GM12878 (cell line): Measurements from ENCODE around the gene SVOP. TPM values are rescaled to one million over a fixed set of nuclear protein-coding genes. Genes with fewer than 3 reads are reported as not detected.

Experiments
- BCL11A ChIP-seq: IDR thresholded peaks from 2 replicates; pipeline ENCODE4 v1.6.1; 2011; ENCODE audit warnings: low read depth, low read length
- EP300 ChIP-seq, 2 experiments: fragments of 150-350 bp in 1 of 2; IDR thresholded peaks; 2 replicates each; pipeline ENCODE4 v1.6.1; 2011 to 2012; ENCODE audit warnings: low read depth in 2 of 2, low read length in 2 of 2, borderline replicate concordance in 1 of 2, improper control_type of control experiment in 1 of 2, inconsistent platforms in 1 of 2; ENCODE audit not compliant: control insufficient read depth in 1 of 2
- IKZF1 ChIP-seq: fragments of 450-650 bp; conservative IDR thresholded peaks from 2 replicates; pipeline ENCODE4 v1.6.1; 2017; ENCODE audit warnings: antibody characterized with exemption, mild to moderate bottlenecking
- IKZF2 ChIP-seq, 2 experiments: fragments of 450-650 bp; IDR thresholded peaks; 2 replicates each; pipeline ENCODE4 v1.6.1; 2017; ENCODE audit warnings: mild to moderate bottlenecking in 2 of 2, moderate library complexity in 2 of 2
- IRF4 ChIP-seq: IDR thresholded peaks from 2 replicates; pipeline ENCODE4 v1.6.1; 2011; ENCODE audit warnings: low read depth, low read length
- KDM1A ChIP-seq: fragments of 200-600 bp; sonication (generic); IDR thresholded peaks from 2 replicates; pipeline ENCODE4 v1.6.1; 2016; ENCODE audit warnings: borderline replicate concordance
- MXI1 ChIP-seq: fragments of 150-350 bp; IDR thresholded peaks from 2 replicates; pipeline ENCODE4 v1.6.1; 2011; ENCODE audit warnings: low read depth, mild to moderate bottlenecking, inconsistent platforms, low read length, improper control_type of control experiment
- RUNX3 ChIP-seq: IDR thresholded peaks from 2 replicates; pipeline ENCODE4 v1.6.1; 2012; ENCODE audit warnings: low read length, inconsistent platforms
- SMARCA5 ChIP-seq: fragments of 450-650 bp; IDR thresholded peaks from 2 replicates; pipeline ENCODE4 v1.6.1; 2017; ENCODE audit warnings: mild to moderate bottlenecking
- SPI1 ChIP-seq: IDR thresholded peaks from 2 replicates; pipeline ENCODE4 v1.6.1; 2011; ENCODE audit warnings: low read depth, mild to moderate bottlenecking, low read length, moderate library complexity, borderline replicate concordance; ENCODE audit not compliant: insufficient read depth
- ZNF384 ChIP-seq: IDR thresholded peaks from 2 replicates; pipeline ENCODE4 v1.6.1; 2012; ENCODE audit warnings: low read depth, mild to moderate bottlenecking, low read length, improper control_type of control experiment, borderline replicate concordance
- polyA plus RNA-seq, 11 experiments: library from polyadenylated mRNA; depleted of rRNA in 4 of 11; unstranded in 6 of 11; stranded (reverse) in 5 of 11; fragments of >200 nt; fragmentation: Nextera tagmentation in 4 of 11; fragmentation: Illumina TruSeq in 1 of 11; extraction: Ambion mirVana in 4 of 11; extraction: Trizol in 1 of 11; gene quantifications; 1 replicate in 1 of 11; 2 replicates in 10 of 11; pipeline versions ENCODE4 v1.2.1 to v1.2.3, GENCODE V29; 2011 to 2016; ENCODE audit warnings: inconsistent platforms in 2 of 11, missing spikeins in 2 of 11, low read depth in 1 of 11
- total RNA-seq, 4 experiments: library from RNA; depleted of rRNA in 3 of 4; stranded (reverse); fragments of >200 nt in 3 of 4; fragmentation: Illumina TruSeq in 1 of 4; extraction: Trizol in 1 of 4; gene quantifications; 2 replicates each; pipeline versions ENCODE4 v1.2.1 to v1.2.3, GENCODE V29; 2013 to 2021
- TF ChIP-seq, protein P1 (sequence below): fragments of 150-350 bp; IDR thresholded peaks from 2 replicates; pipeline ENCODE4 v1.6.1; 2014; ENCODE audit warnings: mild to moderate bottlenecking, low read depth, low read length
- TF ChIP-seq, protein P2 (sequence below): fragments of 150-350 bp; IDR thresholded peaks from 2 replicates; pipeline ENCODE4 v1.6.1; 2016; ENCODE audit warnings: low read depth, low read length

Gene SVOP
- total and polyA plus RNA-seq, 10 of the 15 experiments (the other 5 are each of a cell fraction or from before 2014, with no cell fraction given) = under 0.01 TPM; not detected in 9

DNA sequence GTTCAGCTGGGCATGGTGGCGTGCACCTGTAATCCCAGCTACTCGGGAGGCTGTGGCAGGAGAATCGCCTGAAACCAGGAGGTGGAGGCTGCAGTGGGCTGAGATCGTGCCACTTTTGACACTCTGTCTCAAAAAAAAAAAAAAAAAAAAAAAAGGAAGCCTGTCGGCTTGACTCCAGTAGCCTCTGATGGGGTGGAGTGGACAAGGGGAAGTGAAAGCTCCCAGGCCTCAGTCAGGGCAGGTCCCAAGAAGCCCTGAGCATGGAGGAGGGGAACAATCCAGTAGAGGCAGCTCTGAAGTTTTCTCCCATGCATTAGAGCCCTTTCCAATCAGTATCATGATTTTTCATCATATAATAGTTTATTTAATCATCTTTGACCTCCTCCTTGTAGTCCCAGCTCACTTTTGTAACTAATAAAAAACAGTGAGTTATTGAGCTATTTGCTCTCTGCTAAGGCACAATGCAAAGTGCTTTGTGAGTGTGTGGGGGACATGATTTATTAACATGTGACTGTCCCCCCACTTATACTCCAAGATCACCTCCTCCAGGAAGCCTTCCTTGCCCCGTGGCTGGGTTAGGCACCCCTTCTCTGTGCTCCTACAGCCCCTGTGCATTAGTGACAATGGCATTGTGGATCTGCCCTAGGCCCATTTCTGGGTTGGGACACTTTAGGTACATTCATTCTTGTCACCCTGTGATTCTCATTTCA is 158.8 kb downstream of the SVOP start (continued):
- TF ChIP-seq, protein P1, sequence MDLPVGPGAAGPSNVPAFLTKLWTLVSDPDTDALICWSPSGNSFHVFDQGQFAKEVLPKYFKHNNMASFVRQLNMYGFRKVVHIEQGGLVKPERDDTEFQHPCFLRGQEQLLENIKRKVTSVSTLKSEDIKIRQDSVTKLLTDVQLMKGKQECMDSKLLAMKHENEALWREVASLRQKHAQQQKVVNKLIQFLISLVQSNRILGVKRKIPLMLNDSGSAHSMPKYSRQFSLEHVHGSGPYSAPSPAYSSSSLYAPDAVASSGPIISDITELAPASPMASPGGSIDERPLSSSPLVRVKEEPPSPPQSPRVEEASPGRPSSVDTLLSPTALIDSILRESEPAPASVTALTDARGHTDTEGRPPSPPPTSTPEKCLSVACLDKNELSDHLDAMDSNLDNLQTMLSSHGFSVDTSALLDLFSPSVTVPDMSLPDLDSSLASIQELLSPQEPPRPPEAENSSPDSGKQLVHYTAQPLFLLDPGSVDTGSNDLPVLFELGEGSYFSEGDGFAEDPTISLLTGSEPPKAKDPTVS = no peak
- TF ChIP-seq IRF4 (peak; percentile 78), MXI1 (no peak), BCL11A (0 out of 2 replicates have a peak, but pooled peaks have one; percentile 31), SMARCA5 (0 out of 2 replicates have a peak, but pooled peaks have one; percentile 49), KDM1A (no peak), RUNX3 (peak; percentile 13; the same call in 1 of the 2 replicates), SPI1 (peak; percentile 92), EP300 (IDR thresholded peaks at IDR 0.05; ENCODE audit: borderline replicate concordance in 1 of 2, control insufficient read depth in 1 of 2, low read depth in 2 of 2, low read length in 2 of 2) (0 out of 4 replicates have a peak, but pooled peaks of 1 of the 2 experiments have one; percentile 27), IKZF1 (no peak; the same call in 1 of the 2 replicates), ZNF384 (peak; percentile 96), IKZF2 (IDR thresholded peaks at IDR 0.05) (peak; percentile 40 to 48; a peak in 2 of 4 replicates)
- TF ChIP-seq, protein P2, sequence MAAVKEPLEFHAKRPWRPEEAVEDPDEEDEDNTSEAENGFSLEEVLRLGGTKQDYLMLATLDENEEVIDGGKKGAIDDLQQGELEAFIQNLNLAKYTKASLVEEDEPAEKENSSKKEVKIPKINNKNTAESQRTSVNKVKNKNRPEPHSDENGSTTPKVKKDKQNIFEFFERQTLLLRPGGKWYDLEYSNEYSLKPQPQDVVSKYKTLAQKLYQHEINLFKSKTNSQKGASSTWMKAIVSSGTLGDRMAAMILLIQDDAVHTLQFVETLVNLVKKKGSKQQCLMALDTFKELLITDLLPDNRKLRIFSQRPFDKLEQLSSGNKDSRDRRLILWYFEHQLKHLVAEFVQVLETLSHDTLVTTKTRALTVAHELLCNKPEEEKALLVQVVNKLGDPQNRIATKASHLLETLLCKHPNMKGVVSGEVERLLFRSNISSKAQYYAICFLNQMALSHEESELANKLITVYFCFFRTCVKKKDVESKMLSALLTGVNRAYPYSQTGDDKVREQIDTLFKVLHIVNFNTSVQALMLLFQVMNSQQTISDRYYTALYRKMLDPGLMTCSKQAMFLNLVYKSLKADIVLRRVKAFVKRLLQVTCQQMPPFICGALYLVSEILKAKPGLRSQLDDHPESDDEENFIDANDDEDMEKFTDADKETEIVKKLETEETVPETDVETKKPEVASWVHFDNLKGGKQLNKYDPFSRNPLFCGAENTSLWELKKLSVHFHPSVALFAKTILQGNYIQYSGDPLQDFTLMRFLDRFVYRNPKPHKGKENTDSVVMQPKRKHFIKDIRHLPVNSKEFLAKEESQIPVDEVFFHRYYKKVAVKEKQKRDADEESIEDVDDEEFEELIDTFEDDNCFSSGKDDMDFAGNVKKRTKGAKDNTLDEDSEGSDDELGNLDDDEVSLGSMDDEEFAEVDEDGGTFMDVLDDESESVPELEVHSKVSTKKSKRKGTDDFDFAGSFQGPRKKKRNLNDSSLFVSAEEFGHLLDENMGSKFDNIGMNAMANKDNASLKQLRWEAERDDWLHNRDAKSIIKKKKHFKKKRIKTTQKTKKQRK = no peak
